EH (cell line): ENCODE results near the gene PDCD4.
A peak's percentile ranks its signal among the peaks of the same experiment; 100 is the strongest.
"Not testable (repeated sequence)": the region's sequence is repeated elsewhere in the genome, so short reads cannot be mapped to it uniquely, and the experiment has no call there.

Source experiments
- DNase-seq: peaks from one replicate; pipeline ENCODE4 v3.0.0-alpha.2; 2015; ENCODE audit warnings: low read depth

PDCD4 gene

DNA sequence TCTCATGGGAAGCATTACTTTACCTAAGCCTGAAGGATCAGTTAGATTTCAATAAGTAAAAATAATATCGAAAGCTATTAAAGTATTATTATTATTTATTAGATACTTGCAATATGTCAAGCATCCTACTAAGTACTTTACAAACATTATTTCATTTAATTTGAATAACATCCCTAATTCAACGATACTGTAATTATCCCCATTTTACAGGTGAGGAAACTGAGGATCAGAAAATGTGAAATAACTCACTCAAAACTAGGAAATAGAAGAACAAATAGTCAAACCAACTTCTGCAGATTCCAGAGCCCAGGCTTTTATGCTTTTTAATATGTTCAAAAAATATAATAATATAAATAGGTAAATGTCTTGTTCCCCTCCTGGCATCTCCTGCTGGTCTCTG, 10.3 kb upstream of the PDCD4 start:
- no peak for DNase-seq

DNA sequence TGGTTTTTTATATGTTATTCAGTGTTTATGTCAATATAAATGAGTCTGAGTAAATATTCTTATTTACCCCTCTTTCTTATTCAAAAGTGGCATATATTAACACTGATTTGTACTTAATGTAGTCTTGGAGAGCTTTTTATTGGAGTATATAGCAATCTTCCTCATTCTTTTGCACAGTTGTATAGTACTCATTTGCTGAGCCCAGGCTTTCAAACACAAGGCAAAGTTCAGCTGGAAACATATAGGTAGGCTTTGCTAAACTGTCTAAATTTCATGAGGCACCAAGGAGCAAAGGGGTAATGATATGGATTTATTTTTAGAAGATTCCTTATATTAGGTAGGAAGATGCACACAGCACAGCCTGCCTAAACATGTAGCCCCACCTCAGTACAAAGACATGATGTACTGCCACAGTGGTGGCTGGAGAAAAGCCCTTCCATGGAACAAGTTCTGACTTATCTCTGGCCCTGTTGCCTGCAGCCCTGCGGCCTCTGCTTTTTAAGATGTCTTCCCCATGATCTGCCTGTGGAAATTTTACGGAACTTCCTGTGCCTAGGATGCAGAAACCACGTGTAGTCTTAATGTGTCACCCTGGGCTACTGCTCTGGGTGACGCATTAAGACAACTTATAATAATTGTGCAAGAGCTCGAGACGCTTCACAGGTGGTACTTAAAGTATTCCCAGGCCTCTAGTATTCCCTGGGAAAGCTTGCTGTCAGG, 9.6 kb upstream of the PDCD4 start:
- DNase-seq: peak; percentile 56

DNA sequence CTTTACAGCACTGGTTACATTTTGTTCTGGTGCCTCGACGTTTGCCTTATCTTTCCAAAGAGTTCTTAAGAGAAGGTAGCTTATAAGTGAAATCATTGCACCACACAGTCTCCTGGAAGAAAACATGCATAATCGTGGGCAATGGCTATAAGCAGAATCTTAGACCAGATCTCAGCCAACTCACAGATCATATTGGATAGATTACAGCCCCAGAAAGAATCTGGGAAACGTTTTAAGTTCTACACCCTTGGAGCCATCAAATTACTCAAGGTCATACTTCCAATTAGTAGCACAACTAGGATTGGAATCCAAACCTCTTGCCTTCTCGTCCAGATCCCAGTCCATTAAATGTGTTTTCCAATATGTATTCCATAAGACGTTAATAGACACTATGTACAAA, 8.8 kb upstream of the PDCD4 start:
- no peak for DNase-seq

DNA sequence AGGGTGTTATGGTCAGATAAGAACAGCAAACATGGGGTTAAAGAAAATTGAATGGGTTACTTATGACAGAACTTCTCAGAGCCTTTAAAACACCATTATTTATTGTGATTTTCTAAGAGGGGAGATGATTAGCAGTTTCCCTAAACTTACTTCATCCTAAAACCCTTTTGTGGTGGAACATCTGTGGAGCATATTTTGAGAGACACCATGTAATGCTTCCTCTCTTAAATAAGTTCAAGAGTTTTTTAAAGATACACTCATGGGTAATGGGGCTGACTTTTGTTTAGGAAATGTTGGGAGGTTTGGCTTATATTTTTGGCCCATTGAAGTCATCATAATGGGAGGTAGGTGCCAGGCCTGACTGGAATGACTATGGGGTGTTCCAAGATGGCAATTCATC, 8.4 kb upstream of the PDCD4 start:
- peak; percentile 26 for DNase-seq

DNA sequence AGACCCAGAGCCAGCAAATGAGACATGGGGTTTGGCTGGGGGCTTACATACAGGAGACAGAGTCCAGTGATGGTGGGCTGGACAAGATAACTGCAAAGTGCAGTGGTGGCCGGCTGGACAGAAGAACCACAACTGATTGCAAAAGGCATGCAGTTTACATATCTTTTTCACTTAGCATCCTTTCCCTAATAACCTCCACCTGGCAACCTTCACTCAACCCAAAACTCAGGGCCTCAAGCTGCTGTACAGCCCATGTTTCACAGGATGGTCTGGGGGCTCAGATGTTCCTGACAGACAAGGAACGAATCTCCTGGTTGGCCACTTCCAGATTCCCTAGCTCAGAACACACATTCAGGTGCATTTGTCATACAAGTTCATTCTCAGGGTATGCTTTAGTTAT, 7.8 kb upstream of the PDCD4 start:
- no peak for DNase-seq

DNA sequence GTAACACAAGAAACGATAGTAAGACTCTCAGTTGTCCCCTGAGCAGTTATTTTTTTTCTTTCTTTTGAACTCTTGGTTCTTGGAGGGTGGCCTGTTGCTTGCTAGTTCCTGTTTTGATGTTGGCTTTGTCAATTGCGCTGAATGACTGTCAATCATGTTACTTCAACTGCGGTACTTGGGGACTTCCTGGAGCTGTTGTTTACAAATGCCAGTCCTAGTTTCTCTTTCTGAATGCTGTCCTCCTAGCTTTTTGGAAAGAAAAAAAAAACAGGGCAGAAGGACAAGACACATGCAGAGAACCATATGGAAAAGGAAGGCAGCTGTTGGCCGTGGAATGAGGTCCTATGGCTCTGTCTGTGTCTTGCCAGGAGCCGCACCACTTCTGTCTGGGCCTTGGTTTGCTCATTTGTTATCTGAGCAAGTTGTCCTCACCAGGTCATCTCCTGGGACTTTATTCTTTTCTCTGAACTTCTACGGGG, 7.0 kb upstream of the PDCD4 start:
- DNase-seq: peak; percentile 20

DNA sequence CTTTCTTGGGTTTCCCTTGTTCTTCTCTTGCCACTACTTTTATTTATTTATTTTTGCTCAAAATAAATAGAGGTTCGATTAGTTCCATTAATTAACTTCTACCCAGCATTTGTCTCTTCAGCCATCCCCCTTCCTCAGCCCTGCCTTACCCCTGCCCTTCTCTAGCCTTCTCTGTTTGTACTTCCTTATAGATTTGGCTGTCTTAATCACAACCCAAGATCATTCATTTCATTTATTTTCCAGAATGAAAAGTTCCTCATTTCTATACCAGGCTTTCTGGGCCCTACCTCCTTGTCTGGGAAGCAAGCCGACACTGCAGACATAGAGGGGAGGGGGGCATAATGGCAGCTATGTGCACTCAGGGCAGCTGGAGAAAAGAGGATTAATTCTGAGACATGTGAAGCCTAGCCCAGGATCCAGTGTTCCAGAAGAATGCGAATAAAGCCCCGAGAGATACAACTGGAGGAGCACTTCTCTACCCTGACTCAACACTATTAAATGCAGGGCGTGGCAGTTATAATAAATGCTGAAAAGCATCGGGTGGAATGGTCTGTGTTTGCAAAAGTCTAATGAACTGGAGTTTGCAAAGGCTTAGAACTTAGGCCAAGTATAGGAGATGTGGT, 6.4 kb upstream of the PDCD4 start:
- peak; percentile 84 for DNase-seq

DNA sequence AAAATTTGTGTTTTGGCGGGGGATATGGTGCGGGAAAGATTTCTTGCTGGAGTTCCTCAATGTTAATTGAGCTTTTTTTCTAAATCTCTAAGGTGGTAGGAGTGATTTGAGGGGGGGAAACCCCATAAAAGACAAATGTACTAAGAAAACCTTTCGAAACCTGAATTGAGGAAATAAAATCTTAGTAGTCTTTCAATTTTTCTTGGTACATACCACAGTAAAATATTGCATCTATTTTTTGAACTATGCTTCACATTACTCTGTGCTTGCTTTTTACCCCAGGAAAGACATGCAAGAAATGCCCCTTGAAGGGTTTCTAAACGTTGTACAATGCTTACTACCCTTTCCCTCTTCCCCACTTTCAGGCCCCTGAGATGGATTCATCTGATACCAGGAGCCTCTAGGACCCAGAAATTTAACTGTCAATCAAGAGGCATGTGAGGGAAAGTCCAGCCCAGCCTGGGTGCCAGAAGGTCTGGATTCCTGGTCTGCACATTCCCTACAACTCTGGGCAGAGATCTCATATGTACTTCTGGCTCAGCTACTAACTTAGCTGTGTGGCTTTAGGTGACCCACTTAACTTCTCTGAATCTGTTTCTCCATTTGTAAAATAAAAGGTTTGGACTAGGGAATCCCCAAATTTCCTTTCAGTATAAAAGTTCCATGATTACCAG, 5.8 kb upstream of the PDCD4 start:
- DNase-seq: peak; percentile 50

DNA sequence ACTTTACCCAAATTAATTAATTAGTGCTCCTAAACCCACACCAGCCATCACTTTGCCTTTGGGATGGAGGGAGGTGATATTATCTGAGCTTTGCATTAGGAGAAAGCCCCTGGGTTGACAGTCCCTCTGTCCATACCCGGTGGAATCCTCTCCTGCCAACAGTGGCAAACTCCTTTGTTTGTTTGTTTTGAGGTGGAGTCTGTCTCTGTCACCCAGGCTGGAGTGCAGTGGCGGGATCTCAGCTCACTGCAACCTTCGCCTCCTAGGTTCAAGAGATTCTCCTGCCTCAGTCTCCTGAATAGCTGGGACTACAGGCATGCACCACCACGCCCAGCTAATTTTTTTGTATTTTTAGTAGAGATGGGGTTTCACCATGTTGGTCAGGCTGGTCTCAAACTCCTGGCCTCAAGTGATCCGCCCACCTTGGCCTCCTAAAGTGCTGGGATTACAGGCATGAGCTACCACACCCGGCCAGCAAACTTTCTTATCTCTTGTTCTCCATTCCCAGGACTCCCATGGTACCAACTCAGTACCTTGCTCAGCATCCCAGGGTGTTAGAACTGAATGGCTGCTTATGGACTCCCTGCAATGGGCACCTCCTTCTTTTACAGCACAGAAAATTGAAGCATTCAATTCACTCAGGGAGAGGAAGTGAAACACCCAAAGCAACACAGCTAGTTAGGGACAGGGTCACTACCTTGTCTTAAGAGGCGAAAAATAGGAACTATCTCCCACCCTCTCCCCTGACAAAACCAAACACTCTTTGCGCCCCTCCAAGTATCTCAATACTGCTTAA, 4.5 kb upstream of the PDCD4 start:
- DNase-seq: not testable (repeated sequence)

DNA sequence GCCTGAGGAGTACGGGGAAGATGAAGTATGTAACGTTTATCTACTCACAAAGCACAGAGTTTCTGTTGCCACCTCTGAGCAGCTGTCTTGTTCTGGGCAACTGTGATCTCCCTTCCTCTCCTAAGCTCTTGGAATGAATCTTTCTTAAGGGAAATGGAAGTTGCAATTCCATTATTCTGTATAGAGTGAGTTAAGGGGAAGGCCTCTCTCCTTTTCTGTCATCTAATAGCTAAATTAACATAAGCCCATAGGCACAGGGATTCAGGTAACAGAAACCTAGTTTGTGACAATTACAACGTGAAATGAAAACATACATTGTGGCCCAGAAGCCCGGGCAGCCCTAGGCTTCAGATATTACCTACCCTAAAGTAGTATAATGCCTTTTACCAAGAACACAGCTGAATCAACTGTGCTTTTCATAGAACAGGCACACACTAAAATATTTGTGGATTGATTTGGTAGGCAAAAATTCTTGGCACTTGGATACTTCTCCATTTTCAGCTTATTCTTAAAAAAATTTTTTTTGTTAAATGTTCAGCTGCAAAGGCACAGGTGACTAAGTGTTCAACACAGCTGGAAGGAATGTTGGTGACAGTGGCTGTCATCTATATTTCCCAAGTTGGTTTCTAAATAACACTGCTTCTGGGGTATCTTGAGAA, 3.8 kb upstream of the PDCD4 start:
- DNase-seq: peak; percentile 19

DNA sequence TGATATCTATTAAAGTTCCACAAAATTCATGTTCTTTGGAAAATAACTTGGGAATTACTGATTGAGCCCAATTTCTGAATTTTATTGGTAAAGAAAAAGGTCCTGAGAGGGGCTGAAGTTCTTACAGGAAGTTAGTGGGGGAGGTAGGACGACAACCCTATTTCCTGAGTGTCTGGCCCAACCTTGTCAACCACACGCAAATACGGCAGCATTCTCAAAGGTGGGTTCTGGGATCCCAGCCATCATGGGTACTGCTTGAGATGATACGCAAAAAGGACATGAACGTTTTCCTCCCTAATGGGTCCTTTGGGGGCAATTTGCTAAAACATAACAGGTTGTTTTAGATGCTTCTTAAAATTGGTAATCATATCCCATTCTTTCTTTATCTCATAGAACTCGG, 2.7 kb upstream of the PDCD4 start:
- no peak for DNase-seq

DNA sequence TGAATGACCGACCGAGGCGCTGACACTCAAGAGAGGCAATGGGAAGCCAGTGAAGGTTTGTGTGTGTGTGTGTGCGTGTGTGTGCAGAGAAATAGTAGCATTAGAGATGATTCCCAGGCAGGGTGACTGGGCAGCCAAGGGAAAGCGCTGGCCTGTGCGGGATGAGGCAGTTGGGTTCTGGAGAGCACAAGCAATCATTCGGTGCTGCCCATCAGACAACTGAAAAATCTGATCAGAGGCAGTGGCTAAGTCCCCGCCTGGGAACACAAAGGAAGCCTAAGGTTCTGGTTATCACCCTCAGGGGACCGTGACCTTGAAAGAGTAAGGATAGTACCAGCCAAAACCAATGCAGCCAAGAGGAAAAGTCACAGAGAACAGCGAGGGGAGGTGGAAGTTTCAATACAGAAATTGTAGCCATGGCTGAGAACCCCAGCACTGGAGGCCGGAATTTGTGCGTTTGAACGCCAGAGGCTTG, 868 bp upstream of the PDCD4 start:
- DNase-seq: peak; percentile 14

DNA sequence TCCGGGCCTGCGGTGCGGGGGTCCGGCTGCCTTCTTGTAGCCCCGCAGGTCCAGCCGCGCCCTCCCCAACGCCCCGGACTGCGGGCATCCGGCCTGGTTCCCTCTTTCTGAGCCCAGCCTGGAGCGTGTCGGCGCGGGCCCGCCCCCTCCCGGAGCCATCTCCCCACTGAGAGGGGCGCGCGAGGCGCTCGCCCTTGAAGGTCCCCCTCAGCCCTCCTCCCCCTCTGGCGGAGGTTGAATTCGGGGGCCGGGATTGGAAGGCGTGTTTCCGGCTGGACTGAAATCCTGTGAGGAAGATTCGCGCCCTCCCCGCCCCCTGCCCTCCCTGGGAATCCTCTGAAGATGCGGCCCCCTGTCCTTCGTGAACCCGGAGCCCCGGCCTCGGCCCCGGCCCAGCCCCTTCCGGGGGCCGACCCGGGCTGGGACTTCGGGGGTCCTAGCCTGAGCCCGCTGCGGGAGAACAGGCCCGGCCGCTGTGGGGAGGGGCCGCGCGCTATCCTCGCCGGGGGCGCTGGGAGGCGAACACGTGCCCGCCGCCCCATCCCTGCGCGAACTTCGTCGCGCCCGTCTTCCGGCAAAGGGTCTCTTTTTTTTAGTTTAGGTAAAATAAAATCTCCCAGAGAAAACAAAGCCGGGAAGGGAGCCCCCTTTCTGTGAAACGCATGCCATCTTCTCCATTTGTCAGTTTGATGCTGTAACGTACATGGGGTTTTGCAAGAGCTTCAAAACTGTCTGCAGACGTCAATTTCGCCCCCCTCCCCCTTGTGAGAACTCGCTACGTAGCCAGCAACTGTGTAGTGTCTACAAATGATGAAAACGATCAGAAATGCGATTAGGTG, 636 bp downstream of the PDCD4 start:
- peak; percentile 75 for DNase-seq

DNA sequence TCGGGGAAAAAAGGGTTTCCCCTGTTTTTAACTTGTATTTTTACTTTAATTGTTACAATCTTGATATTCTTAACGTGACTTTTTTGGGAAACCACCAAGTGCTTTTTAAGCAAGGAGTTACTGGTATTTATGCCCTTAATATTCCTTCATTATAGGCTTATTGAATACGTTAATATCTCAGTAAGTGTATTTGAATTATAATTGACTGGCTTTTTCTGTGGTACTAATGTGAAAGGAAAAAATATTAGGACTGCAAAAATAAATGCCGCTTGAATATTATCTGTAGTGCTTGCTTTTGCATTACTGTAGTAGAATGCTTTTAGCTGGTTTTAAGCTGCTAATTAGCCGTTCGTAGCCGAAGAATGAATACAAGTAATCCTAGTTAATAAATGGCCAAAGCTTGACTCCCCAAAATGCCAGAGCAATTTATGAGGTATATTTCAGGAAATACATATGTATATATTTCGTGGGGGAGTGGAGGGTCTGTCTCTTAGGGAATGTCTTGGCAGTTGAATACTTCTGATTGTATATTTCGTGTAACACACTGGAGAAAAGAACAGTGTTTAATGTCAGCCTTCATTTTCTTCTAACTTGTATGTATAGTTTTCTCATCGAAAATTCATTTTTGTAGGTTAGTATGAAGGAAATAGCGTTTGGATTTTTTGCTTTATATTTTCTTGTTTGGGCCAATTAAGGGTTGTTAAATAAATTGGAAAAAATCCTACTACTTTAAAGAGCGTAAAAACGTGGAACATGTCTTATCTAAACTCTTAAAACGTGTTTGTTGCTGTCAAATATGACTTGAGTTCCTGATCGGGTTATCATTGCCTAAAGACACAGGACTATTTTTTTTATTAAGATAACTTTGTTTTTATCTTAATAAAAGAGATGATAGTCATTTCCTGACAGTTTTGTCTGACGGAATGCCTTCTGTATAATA, 1.5 kb downstream of the PDCD4 start:
- no peak for DNase-seq

DNA sequence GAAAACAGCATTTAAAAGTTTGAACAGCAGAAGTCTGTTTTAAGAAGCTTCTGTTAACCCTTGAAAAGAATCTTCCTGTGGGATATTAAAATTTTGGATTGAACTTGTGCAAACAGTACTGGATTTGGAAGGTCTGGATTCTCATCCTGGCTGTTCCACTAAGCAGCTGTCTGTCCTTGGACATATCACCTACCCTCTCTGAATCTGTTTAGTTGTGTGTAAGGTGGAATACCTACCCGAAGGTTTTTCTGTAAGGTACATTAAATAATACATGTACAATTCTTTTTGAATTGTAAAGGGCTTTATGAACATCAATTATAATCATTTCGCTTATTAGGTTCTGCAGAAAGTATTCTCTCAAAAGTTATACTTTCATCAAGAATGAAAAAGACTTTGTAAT, 2.2 kb downstream of the PDCD4 start:
- DNase-seq: no peak

DNA sequence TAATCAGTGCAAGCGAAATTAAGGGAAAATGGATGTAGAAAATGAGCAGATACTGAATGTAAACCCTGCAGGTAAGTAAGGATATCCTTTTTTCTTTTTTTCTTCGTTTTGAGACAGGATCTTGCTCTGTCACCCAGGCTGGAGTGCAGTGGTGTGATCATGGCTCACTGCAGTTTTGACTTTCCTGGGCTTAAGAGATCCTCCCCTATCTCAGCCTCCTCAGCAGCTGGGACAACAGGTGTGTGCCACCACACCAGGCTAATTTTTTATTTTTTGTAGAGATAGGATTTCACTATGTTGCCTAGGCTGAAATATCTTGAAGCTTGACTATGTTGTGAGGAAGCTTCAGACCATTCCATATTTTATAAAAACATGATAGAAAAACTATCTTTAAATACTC, 4.3 kb downstream of the PDCD4 start:
- no peak for DNase-seq

DNA sequence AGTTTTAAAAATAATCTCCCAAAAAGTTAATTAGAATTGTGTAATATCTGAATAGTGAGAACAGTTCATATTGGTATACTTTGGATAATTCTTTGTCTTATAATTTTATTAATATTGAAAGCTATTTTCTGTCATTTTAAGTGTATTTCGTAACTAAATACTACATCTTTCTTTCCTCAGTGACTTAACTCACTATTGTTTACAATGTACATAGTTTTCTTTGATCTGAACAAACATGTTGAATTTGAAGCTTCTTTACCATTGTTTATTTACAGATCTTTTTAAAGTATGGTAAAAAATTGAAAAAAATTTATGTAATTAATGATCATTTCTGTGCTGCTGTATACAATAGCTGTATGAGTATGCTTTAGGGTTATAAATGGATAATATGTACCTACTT, 5.1 kb downstream of the PDCD4 start:
- no peak for DNase-seq

DNA sequence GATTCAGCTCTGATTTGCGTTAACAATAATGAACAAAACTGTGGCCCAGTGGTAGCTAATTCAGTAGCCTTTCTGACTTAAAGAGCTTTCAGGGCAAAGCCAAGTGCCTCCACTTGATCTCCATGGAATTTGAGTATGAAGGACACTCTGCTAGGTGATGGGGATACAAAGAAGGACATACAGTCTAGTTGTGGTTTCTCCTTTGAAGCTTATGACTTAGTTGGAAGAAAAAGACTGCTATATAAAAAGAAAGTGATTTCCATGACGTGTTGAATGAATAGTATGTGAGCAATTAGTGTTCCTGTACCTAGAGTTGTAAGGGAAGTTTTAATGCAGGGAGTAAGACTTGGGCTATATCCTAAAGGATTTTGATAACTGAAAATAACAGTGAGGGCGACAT, 8.3 kb downstream of the PDCD4 start:
- no peak for DNase-seq

DNA sequence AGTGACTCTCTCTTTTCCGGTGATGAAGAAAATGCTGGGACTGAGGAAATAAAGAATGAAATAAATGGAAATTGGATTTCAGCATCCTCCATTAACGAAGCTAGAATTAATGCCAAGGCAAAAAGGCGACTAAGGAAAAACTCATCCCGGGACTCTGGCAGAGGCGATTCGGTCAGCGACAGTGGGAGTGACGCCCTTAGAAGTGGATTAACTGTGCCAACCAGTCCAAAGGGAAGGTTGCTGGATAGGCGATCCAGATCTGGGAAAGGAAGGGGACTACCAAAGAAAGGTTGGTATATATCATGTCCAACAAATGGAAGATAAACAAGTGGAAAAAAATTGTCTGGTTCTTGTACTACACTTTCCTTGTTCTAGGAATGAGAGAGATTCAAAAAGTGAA, 9.5 kb downstream of the PDCD4 start:
- no peak for DNase-seq

DNA sequence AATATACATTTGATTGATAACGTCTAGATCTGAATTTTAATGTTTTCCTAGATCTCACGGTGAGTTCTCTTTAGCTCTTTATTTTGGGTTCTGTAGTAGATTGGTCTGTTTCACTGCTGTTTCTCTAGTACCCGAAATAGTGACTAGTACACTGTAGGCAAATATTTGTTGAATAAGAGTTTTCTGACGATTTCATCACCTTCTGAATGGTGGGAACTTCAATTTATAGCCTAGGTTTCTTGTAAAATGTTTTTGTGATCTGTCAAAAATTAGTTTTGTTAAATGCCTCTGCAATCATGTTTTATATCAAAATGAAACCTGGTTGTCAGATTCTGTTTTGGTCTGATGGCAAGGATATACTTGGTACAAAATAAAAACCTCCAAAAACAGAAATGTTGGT, 10.2 kb downstream of the PDCD4 start:
- no peak for DNase-seq
